ENCODE measurements around the gene NOP9.

DNA sequence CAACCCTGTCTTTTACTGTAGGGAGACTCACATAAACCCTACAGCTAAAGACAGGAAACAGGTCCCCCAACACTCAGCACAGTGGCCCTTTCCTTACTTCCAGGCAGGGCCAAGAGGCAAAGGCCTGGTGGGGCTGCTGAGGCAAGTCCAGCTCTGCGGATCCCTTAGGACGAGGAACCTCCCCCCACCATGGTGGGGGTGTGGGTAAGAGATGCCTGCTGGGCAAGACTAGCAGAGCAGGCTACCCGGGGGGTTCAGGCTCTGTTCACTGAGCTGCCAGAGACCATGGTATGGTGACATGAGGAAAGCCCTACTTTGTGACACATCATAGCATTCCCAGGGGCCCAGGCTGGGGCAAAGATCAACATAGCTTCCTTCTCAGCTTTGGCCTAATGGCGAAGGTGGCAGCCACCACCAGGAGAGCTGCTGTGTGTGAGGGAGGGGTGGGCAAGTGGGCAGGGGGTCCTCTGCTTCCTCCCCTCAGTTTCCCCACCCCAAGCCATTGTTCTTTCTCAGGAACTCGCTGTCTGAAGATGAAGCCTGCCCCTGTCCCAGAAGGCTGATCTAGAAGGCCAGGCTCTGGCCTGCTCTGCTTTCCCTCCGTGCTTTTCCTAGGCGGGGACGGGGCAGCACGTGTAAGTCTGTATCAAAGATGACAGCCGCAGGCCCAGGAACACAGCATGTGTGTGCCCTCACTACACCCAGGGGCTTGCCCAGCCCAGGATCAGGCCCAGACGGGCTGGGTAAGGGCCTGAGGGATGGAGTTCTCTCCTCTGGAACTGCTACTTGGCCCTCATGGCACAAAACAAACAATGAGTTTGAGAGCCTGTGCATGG is 47.1 kb upstream of the NOP9 start:
- TF ChIP-seq, protein P1, sequence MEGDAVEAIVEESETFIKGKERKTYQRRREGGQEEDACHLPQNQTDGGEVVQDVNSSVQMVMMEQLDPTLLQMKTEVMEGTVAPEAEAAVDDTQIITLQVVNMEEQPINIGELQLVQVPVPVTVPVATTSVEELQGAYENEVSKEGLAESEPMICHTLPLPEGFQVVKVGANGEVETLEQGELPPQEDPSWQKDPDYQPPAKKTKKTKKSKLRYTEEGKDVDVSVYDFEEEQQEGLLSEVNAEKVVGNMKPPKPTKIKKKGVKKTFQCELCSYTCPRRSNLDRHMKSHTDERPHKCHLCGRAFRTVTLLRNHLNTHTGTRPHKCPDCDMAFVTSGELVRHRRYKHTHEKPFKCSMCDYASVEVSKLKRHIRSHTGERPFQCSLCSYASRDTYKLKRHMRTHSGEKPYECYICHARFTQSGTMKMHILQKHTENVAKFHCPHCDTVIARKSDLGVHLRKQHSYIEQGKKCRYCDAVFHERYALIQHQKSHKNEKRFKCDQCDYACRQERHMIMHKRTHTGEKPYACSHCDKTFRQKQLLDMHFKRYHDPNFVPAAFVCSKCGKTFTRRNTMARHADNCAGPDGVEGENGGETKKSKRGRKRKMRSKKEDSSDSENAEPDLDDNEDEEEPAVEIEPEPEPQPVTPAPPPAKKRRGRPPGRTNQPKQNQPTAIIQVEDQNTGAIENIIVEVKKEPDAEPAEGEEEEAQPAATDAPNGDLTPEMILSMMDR (IDR thresholded peaks at IDR 0.05 in 2 of 3, conservative IDR thresholded peaks at IDR 0.05 in 1 of 3; ENCODE audit: borderline replicate concordance in 1 of 3, insufficient read depth in 1 of 3, low read depth in 2 of 3, low read length in 2 of 3): no peak
- TF ChIP-seq, protein P2, sequence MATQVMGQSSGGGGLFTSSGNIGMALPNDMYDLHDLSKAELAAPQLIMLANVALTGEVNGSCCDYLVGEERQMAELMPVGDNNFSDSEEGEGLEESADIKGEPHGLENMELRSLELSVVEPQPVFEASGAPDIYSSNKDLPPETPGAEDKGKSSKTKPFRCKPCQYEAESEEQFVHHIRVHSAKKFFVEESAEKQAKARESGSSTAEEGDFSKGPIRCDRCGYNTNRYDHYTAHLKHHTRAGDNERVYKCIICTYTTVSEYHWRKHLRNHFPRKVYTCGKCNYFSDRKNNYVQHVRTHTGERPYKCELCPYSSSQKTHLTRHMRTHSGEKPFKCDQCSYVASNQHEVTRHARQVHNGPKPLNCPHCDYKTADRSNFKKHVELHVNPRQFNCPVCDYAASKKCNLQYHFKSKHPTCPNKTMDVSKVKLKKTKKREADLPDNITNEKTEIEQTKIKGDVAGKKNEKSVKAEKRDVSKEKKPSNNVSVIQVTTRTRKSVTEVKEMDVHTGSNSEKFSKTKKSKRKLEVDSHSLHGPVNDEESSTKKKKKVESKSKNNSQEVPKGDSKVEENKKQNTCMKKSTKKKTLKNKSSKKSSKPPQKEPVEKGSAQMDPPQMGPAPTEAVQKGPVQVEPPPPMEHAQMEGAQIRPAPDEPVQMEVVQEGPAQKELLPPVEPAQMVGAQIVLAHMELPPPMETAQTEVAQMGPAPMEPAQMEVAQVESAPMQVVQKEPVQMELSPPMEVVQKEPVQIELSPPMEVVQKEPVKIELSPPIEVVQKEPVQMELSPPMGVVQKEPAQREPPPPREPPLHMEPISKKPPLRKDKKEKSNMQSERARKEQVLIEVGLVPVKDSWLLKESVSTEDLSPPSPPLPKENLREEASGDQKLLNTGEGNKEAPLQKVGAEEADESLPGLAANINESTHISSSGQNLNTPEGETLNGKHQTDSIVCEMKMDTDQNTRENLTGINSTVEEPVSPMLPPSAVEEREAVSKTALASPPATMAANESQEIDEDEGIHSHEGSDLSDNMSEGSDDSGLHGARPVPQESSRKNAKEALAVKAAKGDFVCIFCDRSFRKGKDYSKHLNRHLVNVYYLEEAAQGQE (IDR thresholded peaks at IDR 0.05; ENCODE audit: low read depth): no peak
- TF ChIP-seq POLR2A (IDR thresholded peaks at IDR 0.05; ENCODE audit: borderline replicate concordance, extremely low read depth, insufficient read depth, insufficient read length): no peak
